Measurements from ENCODE around the gene KDM1B.
"Not testable (repeated sequence)": the region's sequence is repeated elsewhere in the genome, so short reads cannot be mapped to it uniquely, and the experiment has no call there.

Gene KDM1B

GRCh38 chr6:18189196-18189595 is 34.0 kb downstream of the KDM1B start:
- DNase-seq, result no peak

GRCh38 chr6:18192026-18192425 is 36.8 kb downstream of the KDM1B start:
- DNase-seq, result no peak

GRCh38 chr6:18203786-18204185 is 48.6 kb downstream of the KDM1B start:
- no peak for DNase-seq

- no peak for DNase-seq
Measured at GRCh38 chr6:18204691-18205090, 49.5 kb downstream of the KDM1B start.

GRCh38 chr6:18206591-18206990 is 51.4 kb downstream of the KDM1B start:
- no peak for DNase-seq

GRCh38 chr6:18207438-18207837 is 52.2 kb downstream of the KDM1B start:
- peak; percentile 29 for DNase-seq

- DNase-seq, result peak; percentile 93
Measured at GRCh38 chr6:18207949-18208348, 52.7 kb downstream of the KDM1B start.

GRCh38 chr6:18208778-18209177 is 53.6 kb downstream of the KDM1B start:
- not testable (repeated sequence) for DNase-seq

- DNase-seq, result peak; percentile 67
Measured at GRCh38 chr6:18209539-18210197, 54.4 kb downstream of the KDM1B start.

GRCh38 chr6:18210707-18211106 is 55.5 kb downstream of the KDM1B start:
- DNase-seq, result no peak

- no peak for DNase-seq
Measured at GRCh38 chr6:18211338-18211737, 56.1 kb downstream of the KDM1B start.

- DNase-seq, result no peak
Measured at GRCh38 chr6:18212231-18212630, 57.0 kb downstream of the KDM1B start.

- DNase-seq, result no peak
Measured at GRCh38 chr6:18213439-18213838, 58.2 kb downstream of the KDM1B start.

- no peak for DNase-seq
Measured at GRCh38 chr6:18214003-18214402, 58.8 kb downstream of the KDM1B start.

GRCh38 chr6:18215436-18215835 is 60.2 kb downstream of the KDM1B start:
- DNase-seq, result no peak

- DNase-seq, result no peak
Measured at GRCh38 chr6:18216411-18216810, 61.2 kb downstream of the KDM1B start.

- DNase-seq, result no peak
Measured at GRCh38 chr6:18218233-18218632, 63.0 kb downstream of the KDM1B start.

- DNase-seq, result no peak
Measured at GRCh38 chr6:18219591-18219990, 64.4 kb downstream of the KDM1B start.

- no peak for DNase-seq
Measured at GRCh38 chr6:18221288-18221615, 66.0 kb downstream of the KDM1B start.

GRCh38 chr6:18226451-18227105 is 71.4 kb downstream of the KDM1B start:
- not testable (repeated sequence) for DNase-seq

GRCh38 chr6:18227166-18227565 is 71.9 kb downstream of the KDM1B start:
- not testable (repeated sequence) for DNase-seq

- not testable (repeated sequence) for DNase-seq
Measured at GRCh38 chr6:18228590-18228989, 73.4 kb downstream of the KDM1B start.

GRCh38 chr6:18231856-18232255 is 76.6 kb downstream of the KDM1B start:
- DNase-seq, result not testable (repeated sequence)

- DNase-seq, result not testable (repeated sequence)
Measured at GRCh38 chr6:18233770-18234169, 78.5 kb downstream of the KDM1B start.

- DNase-seq, result no peak
Measured at GRCh38 chr6:18234564-18234963, 79.3 kb downstream of the KDM1B start.

Data from NCI-H146 (cell line).